Skeletal muscle cell (primary cell): ENCODE measurements around the gene TGFB1I1.
A peak's percentile ranks its signal among the peaks of the same experiment; 100 is the strongest.

Experiments
- DNase-seq: peaks from one replicate; pipeline ENCODE4 v3.0.0-alpha.2; 2010; ENCODE audit warnings: low read depth
- H3K4me3 ChIP-seq: 2 replicates; pipeline ENCODE4 v1.5.1; 2011; ENCODE audit warnings: low read depth, mild to moderate bottlenecking, control low read depth, low read length, moderate library complexity

Gene TGFB1I1

GRCh38 chr16:31466381-31466841, 5.5 kb upstream of the TGFB1I1 start:
- H3K4me3 ChIP-seq: no peak overlapping the region
- no peak for DNase-seq

DNA sequence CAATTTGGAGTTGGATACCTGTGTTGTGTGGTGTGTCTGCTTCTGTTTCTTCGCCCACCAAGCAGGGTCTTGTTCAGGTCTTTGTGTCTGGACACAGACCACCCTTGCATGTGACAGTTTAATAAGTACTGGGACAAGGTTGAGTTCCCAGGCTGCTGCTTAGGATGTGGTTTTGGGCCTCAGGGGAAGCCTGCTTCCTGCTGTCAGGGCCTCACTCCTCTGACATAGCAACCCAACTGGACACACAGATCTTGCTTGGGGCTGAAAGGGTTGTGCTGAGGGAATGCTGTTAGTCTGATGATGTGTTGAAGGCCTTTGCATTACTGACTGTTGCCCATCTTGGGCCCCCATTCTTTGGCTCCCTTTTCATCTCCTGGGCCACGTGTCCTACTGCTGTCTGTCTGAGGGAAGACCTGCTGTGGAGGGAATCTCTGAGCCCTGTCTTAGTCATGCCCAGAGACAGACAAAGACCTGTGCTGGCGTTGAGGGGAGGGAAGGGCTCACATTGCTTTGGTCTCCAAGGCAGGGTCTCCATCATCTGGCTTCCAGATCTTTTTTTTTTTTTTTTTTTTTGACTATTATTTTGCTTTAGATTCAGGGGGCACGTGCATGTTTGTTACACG, 4.7 kb upstream of the TGFB1I1 start:
- no peak overlapping the region for H3K4me3 ChIP-seq
- no peak for DNase-seq

DNA sequence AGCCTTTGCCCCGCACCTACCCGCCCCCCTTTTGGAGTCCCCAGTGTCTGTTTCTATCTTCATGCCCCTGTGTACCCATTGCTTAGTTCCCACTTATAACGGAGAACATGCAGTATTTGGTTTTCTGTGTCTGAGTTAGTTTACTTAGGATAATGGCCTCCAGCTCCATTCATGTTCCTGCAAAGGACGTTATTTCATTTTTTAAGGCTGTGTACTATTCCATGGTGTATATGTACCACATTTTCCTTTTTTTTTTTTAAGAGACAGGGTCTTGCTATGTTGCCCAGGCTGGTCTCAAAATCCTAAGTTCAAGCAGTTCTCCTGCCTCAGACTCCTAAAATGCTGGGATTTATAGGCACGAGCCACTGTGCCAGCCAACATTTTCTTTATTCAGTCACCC, 4.1 kb upstream of the TGFB1I1 start:
- H3K4me3 ChIP-seq: no peak overlapping the region
- DNase-seq: no peak

DNA sequence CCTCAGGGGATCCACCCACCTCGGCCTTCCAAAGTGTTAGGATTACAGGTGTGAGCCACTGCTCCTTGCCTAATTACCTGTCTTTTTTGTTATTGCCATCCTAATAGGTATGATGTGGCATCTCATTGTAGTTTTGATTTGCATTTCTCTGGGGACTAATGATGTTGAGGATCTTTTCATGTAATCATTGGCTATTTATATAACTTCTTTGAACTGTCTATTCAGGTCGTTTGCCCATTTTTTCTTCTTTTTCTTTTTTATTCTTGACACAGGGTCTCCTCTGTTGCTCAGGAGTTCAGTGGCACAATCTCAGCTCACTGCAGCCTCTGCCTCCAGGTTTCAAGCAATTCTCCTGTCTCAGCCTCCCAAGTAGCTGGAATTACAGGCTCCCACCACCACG, 1.3 kb upstream of the TGFB1I1 start:
- no peak overlapping the region for H3K4me3 ChIP-seq

GRCh38 chr16:31471241-31471874, 594 bp upstream of the TGFB1I1 start:
- peak overlapping the region; percentile 76 for H3K4me3 ChIP-seq
- no peak for DNase-seq

More for the DNA sequence above, 1.3 kb upstream of the TGFB1I1 start:
- DNase-seq: no peak

GRCh38 chr16:31472709-31473203, 804 bp downstream of the TGFB1I1 start:
- peak; percentile 63 for DNase-seq
- H3K4me3 ChIP-seq: peak overlapping the region; percentile 76

GRCh38 chr16:31473264-31473984, 1.5 kb downstream of the TGFB1I1 start:
- no peak overlapping the region for H3K4me3 ChIP-seq

GRCh38 chr16:31474173-31474714, 2.3 kb downstream of the TGFB1I1 start:
- peak; percentile 62 for DNase-seq
- no peak overlapping the region for H3K4me3 ChIP-seq

More at GRCh38 chr16:31473264-31473984, 1.5 kb downstream of the TGFB1I1 start:
- no peak for DNase-seq

- H3K4me3 ChIP-seq: no peak overlapping the region
- DNase-seq: no peak
Observed at GRCh38 chr16:31474773-31475738, 3.1 kb downstream of the TGFB1I1 start.

DNA sequence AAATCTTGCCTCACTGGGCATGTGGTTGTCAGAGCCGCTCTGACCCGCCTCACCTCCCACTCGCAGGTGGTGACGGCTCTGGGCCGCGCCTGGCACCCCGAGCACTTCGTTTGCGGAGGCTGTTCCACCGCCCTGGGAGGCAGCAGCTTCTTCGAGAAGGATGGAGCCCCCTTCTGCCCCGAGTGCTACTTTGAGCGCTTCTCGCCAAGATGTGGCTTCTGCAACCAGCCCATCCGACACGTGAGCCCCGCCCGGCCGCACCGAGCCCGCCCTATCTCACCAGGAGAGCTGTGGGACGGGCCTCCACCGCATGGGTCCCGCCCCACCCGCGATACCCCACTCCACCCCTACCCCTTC, 4.0 kb downstream of the TGFB1I1 start:
- DNase-seq: no peak
- H3K4me3 ChIP-seq: no peak overlapping the region

GRCh38 chr16:31476303-31477219, 4.6 kb downstream of the TGFB1I1 start:
- DNase-seq: no peak
- H3K4me3 ChIP-seq: no peak overlapping the region

DNA sequence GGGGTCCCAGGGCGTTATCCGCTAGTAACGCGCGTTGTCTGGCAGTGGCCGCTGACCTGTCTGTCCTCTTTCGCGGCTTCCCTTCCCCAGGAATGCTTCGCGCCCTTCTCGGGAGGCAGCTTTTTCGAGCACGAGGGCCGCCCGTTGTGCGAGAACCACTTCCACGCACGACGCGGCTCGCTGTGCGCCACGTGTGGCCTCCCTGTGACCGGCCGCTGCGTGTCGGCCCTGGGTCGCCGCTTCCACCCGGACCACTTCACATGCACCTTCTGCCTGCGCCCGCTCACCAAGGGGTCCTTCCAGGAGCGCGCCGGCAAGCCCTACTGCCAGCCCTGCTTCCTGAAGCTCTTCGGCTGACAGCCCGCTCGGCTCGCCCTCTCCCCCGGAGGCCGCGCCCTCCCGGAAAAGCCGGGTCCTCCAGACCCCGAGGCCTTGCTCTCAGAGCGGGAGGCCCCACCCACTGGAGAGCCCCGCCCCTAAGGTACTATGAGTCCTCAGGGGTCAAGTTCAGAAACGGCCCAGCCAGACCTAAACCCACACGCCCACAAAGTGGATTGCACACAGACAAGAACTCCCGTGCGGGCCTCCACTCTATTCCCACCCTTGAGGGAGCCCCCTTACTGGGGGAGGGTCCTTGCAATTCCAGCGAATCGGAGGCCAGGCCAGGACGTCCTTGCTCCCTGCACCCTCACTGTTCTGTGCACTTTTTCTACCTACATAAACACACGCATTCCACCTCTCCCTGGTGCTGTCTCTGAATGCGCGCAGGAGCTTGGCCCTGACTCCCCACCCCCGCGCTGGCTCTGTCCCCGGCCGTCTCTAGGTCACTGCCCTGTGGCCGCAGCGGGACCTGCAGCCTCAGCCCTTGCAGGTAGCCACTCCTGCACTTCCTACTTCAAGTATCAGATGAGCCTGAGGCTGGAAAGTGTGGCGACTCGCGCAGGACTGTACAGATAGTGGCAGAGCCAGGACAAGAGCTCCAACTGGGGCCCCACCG, 5.6 kb downstream of the TGFB1I1 start:
- no peak for DNase-seq
- no peak overlapping the region for H3K4me3 ChIP-seq

- H3K4me3 ChIP-seq: no peak overlapping the region
- DNase-seq: no peak
Observed at GRCh38 chr16:31478956-31479355, 7.0 kb downstream of the TGFB1I1 start.

DNA sequence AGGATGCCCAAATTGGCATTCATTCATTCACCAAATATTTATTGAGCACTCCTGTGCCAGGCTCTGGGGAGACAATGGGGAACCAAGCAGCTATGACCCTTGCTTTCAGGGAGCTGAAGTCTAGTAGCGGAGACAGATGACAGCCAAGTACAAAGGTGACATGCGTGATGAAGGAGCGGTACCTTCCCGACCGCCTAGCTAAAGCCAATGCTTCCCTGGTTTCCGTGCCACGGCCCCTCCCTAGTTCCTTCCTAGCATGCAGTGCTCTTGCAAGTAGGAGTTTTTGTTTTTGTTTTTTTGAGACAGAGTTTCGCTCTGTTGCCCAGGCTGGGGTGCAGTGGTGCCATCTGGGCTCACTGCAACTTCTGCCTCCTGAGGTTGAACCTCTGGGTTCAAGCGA, 7.8 kb downstream of the TGFB1I1 start:
- H3K4me3 ChIP-seq: no peak overlapping the region
- DNase-seq: no peak

- no peak overlapping the region for H3K4me3 ChIP-seq
- no peak for DNase-seq
Observed at GRCh38 chr16:31480851-31481536, 9.0 kb downstream of the TGFB1I1 start.

DNA sequence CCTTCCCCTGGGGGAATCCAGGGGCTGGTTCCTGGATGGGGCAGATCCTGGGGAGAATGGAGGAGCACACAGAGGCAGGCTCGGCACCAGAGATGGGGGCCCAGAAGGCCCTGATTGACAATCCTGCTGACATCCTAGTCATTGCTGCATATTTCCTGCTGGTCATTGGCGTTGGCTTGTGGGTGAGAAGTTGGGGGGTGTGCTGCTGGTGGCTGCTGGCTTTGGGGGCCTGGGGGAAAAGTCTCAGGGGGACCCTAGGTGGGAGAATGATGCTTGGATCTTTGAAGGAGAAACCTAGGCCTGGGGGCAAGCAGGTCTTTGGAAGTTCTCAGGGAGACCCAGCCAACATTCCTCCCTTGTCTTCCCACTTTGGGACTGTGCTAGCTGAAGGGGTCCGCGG, 11.1 kb downstream of the TGFB1I1 start, which contains the start of gene SLC5A2:
SLC5A2 (plus strand) TSS at position 43 of the 400 bp plus-strand sequence; CDS start at position 57, 14 bp downstream.
- no peak within 1 kb of the TSS for H3K4me3 ChIP-seq
- no peak for DNase-seq
